Chondrocyte (in vitro differentiated cells): Measurements from ENCODE around the gene ADIPOR2. TPM values are rescaled to one million over a fixed set of nuclear protein-coding genes. Genes with fewer than 3 reads are reported as not detected.
"Not testable (repeated sequence)": the region's sequence is repeated elsewhere in the genome, so short reads cannot be mapped to it uniquely, and the experiment has no call there.

Experiments used
- DNase-seq: peaks from one replicate; pipeline ENCODE4 v3.0.0; 2021; ENCODE audit warnings: mixed read lengths, low spot score
- H3K27ac Mint-ChIP-seq: one replicate; pipeline ENCODE4 v1.8.0; 2021; ENCODE audit warnings: mild to moderate bottlenecking, moderate library complexity, mixed read lengths; ENCODE audit not compliant: unreplicated experiment
- H3K27me3 Mint-ChIP-seq: 2 replicates; pipeline ENCODE4 v1.8.0; 2021; ENCODE audit warnings: low read depth, mixed read lengths
- H3K36me3 Mint-ChIP-seq: 2 replicates; pipeline ENCODE4 v1.8.0; 2021; ENCODE audit warnings: low read depth, mixed read lengths
- H3K4me1 Mint-ChIP-seq: 2 replicates; pipeline ENCODE4 v1.8.0; 2021; ENCODE audit warnings: low read depth, mild to moderate bottlenecking, mixed read lengths
- H3K4me3 Mint-ChIP-seq: one replicate; pipeline ENCODE4 v1.8.0; 2021; ENCODE audit warnings: mild to moderate bottlenecking, moderate library complexity, mixed read lengths; ENCODE audit not compliant: unreplicated experiment
- H3K9me3 Mint-ChIP-seq: 2 replicates; pipeline ENCODE4 v1.8.0; 2021; ENCODE audit warnings: low read depth, mixed read lengths
- CTCF ChIP-seq: fragments of 200-600 bp; sonication (generic); IDR thresholded peaks from 2 replicates; pipeline ENCODE4 v1.5.0; 2021; ENCODE audit warnings: antibody characterized with exemption, mild to moderate bottlenecking, moderate library complexity
- total RNA-seq: library from RNA; stranded (reverse); gene quantifications from 3 replicates; pipeline ENCODE4 v1.2.1, GENCODE V29; 2021

The ADIPOR2 gene
- total RNA-seq, 1 donor from 2014 or later, result 35.6 TPM

- no peak for DNase-seq
- Mint-ChIP-seq H3K4me3 (no peak overlapping the region), H3K27ac (no peak overlapping the region), H3K9me3 (no peaks in the 10 kb centered on the region), H3K36me3 (no peaks in the 10 kb centered on the region), H3K27me3 (peaks cover 40% of the 10 kb centered on the region), H3K4me1 (peaks cover 18% of the 10 kb centered on the region)
- TF ChIP-seq CTCF, result no peak
These were observed 126.0 kb downstream of the ADIPOR2 start for GRCh38 chr12:1816730-1817348.

GRCh38 chr12:1817928-1818327 lies 127.1 kb downstream of the ADIPOR2 start:
- not testable (repeated sequence) for H3K4me3 Mint-ChIP-seq, DNase-seq, H3K4me1 Mint-ChIP-seq, H3K27ac Mint-ChIP-seq, H3K9me3 Mint-ChIP-seq, H3K36me3 Mint-ChIP-seq
- H3K27me3 Mint-ChIP-seq, result peaks cover 45% of the 10 kb centered on the region

- no peak overlapping the region for H3K27ac Mint-ChIP-seq
- H3K4me3 Mint-ChIP-seq, result no peak overlapping the region
- peaks cover 7% of the 10 kb centered on the region for H3K4me1 Mint-ChIP-seq
These were observed 128.2 kb downstream of the ADIPOR2 start for GRCh38 chr12:1819050-1819449.

GRCh38 chr12:1819571-1819970 lies 128.7 kb downstream of the ADIPOR2 start:
- H3K27me3 Mint-ChIP-seq, result peaks cover 44% of the 10 kb centered on the region
- H3K4me1 Mint-ChIP-seq, result peaks cover 7% of the 10 kb centered on the region
- no peak overlapping the region for H3K27ac Mint-ChIP-seq
- no peak for TF ChIP-seq CTCF
- no peak for DNase-seq
- H3K4me3 Mint-ChIP-seq, result no peak overlapping the region
- no peaks in the 10 kb centered on the region for H3K9me3 Mint-ChIP-seq
- H3K36me3 Mint-ChIP-seq, result no peaks in the 10 kb centered on the region

More at GRCh38 chr12:1819050-1819449, 128.2 kb downstream of the ADIPOR2 start:
- DNase-seq, result no peak
- TF ChIP-seq CTCF, result no peak
- Mint-ChIP-seq H3K27me3 (peaks cover 46% of the 10 kb centered on the region), H3K36me3 (no peaks in the 10 kb centered on the region), H3K9me3 (no peaks in the 10 kb centered on the region)

- peaks cover 42% of the 10 kb centered on the region for H3K27me3 Mint-ChIP-seq
- peak within 1 kb of the TSS; percentile 38 for H3K4me3 Mint-ChIP-seq
- no peaks in the 10 kb centered on the region for H3K9me3 Mint-ChIP-seq
These were observed 129.5 kb downstream of the ADIPOR2 start, which contains the start of gene LRTM2 for GRCh38 chr12:1820191-1820895. Gene LRTM2, plus strand, starts transcription at chr12:1820565. Its CDS starts 7,584 bp downstream, at chr12:1828149.

More at GRCh38 chr12:1820191-1820895, 129.5 kb downstream of the ADIPOR2 start, which contains the start of gene LRTM2:
- Mint-ChIP-seq H3K36me3 (no peaks in the 10 kb centered on the region), H3K27ac (no peak within 1 kb of the TSS), H3K4me1 (peaks cover 7% of the 10 kb centered on the region)
- DNase-seq, result no peak
- TF ChIP-seq CTCF, result no peak
